Upper lobe of left lung (tissue), 4 donors: ENCODE data around the gene LRRC8D.

Source experiments
- CTCF ChIP-seq, 6 experiments: fragments of 450-650 bp in 4 of 6; fragments of 200-600 bp in 2 of 6; sonication (generic) in 2 of 6; IDR thresholded peaks; one replicate each; pipeline ENCODE4 v1.5.1; 2016 to 2019; ENCODE audit warnings: antibody characterized with exemption in 6 of 6
- EP300 ChIP-seq, 4 donors: sonication (generic); formaldehyde crosslinking; IDR thresholded peaks; one replicate each; pipeline ENCODE4 v1.5.1; 2017; ENCODE audit warnings: antibody characterized with exemption in 4 of 4, control low read depth in 2 of 4
- POLR2A ChIP-seq, 4 donors: fragments of 450-650 bp; IDR thresholded peaks; one replicate each; pipeline ENCODE4 v1.5.1; 2016 to 2017; ENCODE audit warnings: antibody characterized with exemption in 4 of 4, mild to moderate bottlenecking in 2 of 4

GRCh38 chr1:89929467-89930063 is 108.7 kb downstream of the LRRC8D start:
- TF ChIP-seq CTCF (IDR thresholded peaks at IDR 0.05) (no peak), EP300 (IDR thresholded peaks at IDR 0.05) (no peak), POLR2A (IDR thresholded peaks at IDR 0.05) (no peak)
